ENCODE data around the gene IQGAP2. TPM values are rescaled to one million over a fixed set of nuclear protein-coding genes. Genes with fewer than 3 reads are reported as not detected.

Gene IQGAP2
- total RNA-seq, 1 donor from 2014 or later, result 8.8 TPM

DNA sequence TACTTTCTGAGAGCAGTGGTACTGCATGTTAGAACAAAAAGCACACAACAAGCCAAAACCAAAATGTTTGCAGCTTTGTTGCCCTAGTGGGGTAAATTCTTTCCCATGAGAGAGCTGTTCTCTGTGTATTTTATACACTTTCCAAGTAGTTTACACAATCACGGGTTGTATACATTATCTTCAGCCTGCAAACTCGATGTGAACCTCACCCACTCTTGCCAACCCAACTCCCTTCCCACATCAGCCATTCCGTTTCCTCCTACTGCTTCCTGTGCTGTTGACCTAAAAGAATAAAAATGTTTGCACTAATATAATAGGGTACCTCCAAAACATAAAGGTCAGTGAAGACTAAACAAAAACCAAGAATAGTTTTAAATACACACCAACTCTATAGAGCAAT, 47.0 kb downstream of the IQGAP2 start:
- no peak for DNase-seq (ENCODE audit: extremely low spot score, unreplicated experiment)
- Mint-ChIP-seq H3K9me3 (ENCODE audit: unreplicated experiment) (no peaks in the 10 kb centered on the region), H3K4me1 (ENCODE audit: unreplicated experiment) (peaks cover 6% of the 10 kb centered on the region), H3K27ac (ENCODE audit: unreplicated experiment) (no peak overlapping the region), H3K36me3 (ENCODE audit: unreplicated experiment) (no peaks in the 10 kb centered on the region), H3K27me3 (ENCODE audit: unreplicated experiment) (peaks cover 17% of the 10 kb centered on the region), H3K4me3 (ENCODE audit: unreplicated experiment) (no peak overlapping the region)
- TF ChIP-seq, protein P1, sequence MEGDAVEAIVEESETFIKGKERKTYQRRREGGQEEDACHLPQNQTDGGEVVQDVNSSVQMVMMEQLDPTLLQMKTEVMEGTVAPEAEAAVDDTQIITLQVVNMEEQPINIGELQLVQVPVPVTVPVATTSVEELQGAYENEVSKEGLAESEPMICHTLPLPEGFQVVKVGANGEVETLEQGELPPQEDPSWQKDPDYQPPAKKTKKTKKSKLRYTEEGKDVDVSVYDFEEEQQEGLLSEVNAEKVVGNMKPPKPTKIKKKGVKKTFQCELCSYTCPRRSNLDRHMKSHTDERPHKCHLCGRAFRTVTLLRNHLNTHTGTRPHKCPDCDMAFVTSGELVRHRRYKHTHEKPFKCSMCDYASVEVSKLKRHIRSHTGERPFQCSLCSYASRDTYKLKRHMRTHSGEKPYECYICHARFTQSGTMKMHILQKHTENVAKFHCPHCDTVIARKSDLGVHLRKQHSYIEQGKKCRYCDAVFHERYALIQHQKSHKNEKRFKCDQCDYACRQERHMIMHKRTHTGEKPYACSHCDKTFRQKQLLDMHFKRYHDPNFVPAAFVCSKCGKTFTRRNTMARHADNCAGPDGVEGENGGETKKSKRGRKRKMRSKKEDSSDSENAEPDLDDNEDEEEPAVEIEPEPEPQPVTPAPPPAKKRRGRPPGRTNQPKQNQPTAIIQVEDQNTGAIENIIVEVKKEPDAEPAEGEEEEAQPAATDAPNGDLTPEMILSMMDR (IDR thresholded peaks at IDR 0.05), result no peak

GRCh38 chr5:76451031-76451701, 48.1 kb downstream of the IQGAP2 start:
- Mint-ChIP-seq H3K27me3 (ENCODE audit: unreplicated experiment) (peaks cover 14% of the 10 kb centered on the region), H3K9me3 (ENCODE audit: unreplicated experiment) (no peaks in the 10 kb centered on the region), H3K36me3 (ENCODE audit: unreplicated experiment) (no peaks in the 10 kb centered on the region), H3K27ac (ENCODE audit: unreplicated experiment) (no peak overlapping the region), H3K4me3 (ENCODE audit: unreplicated experiment) (no peak overlapping the region), H3K4me1 (ENCODE audit: unreplicated experiment) (peaks cover 6% of the 10 kb centered on the region)
- DNase-seq (ENCODE audit: extremely low spot score, unreplicated experiment), result no peak
- TF ChIP-seq, protein P1 (IDR thresholded peaks at IDR 0.05), result no peak

DNA sequence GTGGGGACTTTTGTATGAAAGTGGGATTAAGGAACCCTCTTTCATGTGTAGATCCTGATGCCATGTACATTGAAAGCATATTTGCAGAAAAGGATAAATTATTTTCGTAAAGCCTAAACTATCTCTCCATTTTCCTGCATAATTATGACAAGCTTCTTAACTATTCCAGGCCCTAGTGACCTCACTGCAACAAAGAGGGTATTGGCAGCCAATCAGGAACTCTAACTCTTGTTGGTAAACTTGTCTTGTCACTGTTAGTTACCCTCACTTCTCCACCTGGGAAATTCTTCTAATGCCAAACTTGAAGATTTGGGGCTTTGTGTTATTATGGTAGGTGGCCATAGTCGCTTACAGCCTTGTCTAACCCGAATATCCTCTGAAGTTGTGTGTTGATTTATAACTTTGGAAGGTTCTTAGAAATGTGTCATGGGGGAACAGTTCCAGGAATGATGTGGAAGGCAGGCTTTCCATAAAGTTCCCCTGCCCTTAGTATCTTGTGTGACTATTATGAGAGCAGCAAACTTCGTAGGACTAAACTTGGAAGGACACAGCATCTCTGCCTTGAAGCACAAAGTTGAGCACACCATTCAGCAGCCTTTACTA, 52.5 kb downstream of the IQGAP2 start:
- TF ChIP-seq, protein P1 (IDR thresholded peaks at IDR 0.05), result no peak
- DNase-seq (ENCODE audit: extremely low spot score, unreplicated experiment), result no peak
- Mint-ChIP-seq H3K9me3 (ENCODE audit: unreplicated experiment) (no peaks in the 10 kb centered on the region), H3K27me3 (ENCODE audit: unreplicated experiment) (peaks cover 11% of the 10 kb centered on the region), H3K36me3 (ENCODE audit: unreplicated experiment) (no peaks in the 10 kb centered on the region), H3K27ac (ENCODE audit: unreplicated experiment) (no peak overlapping the region), H3K4me3 (ENCODE audit: unreplicated experiment) (no peak overlapping the region), H3K4me1 (ENCODE audit: unreplicated experiment) (peaks cover 6% of the 10 kb centered on the region)

DNA sequence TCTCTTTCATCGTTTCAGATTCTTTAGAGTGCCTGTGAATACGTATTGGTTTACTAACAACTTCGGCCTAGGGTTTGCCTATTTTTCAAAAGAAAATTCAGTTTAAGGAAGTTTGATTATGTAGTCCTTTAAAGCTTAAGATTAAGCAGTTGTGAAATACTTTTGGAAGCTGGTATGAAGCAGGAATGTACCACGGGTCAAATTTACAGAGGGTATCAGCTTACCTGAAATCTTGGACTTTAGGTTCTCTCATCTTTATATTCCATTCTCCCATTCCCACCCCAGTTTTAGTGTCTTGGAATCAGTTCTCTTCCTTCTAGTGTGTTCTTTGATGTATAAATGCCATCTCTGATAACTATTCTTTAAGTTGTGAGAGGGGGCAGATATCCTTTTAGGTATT, 53.2 kb downstream of the IQGAP2 start:
- H3K27me3 Mint-ChIP-seq (ENCODE audit: unreplicated experiment), result peaks cover 11% of the 10 kb centered on the region
- H3K27ac Mint-ChIP-seq (ENCODE audit: unreplicated experiment), result no peak overlapping the region
- peaks cover 6% of the 10 kb centered on the region for H3K4me1 Mint-ChIP-seq (ENCODE audit: unreplicated experiment)
- no peaks in the 10 kb centered on the region for H3K9me3 Mint-ChIP-seq (ENCODE audit: unreplicated experiment)
- H3K4me3 Mint-ChIP-seq (ENCODE audit: unreplicated experiment), result no peak overlapping the region
- H3K36me3 Mint-ChIP-seq (ENCODE audit: unreplicated experiment), result no peaks in the 10 kb centered on the region
- TF ChIP-seq, protein P1 (IDR thresholded peaks at IDR 0.05), result no peak
- no peak for DNase-seq (ENCODE audit: extremely low spot score, unreplicated experiment)

- H3K4me3 Mint-ChIP-seq (ENCODE audit: unreplicated experiment), result no peak overlapping the region
- TF ChIP-seq, protein P1 (IDR thresholded peaks at IDR 0.05), result no peak
- no peaks in the 10 kb centered on the region for H3K9me3 Mint-ChIP-seq (ENCODE audit: unreplicated experiment)
- peaks cover 6% of the 10 kb centered on the region for H3K4me1 Mint-ChIP-seq (ENCODE audit: unreplicated experiment)
- peaks cover 21% of the 10 kb centered on the region for H3K27me3 Mint-ChIP-seq (ENCODE audit: unreplicated experiment)
- H3K27ac Mint-ChIP-seq (ENCODE audit: unreplicated experiment), result no peak overlapping the region
- no peak for DNase-seq (ENCODE audit: extremely low spot score, unreplicated experiment)
- no peaks in the 10 kb centered on the region for H3K36me3 Mint-ChIP-seq (ENCODE audit: unreplicated experiment)
Measured at GRCh38 chr5:76457674-76458485, 54.8 kb downstream of the IQGAP2 start.
